Neural crest cell (in vitro differentiated cells): ENCODE results near the gene HTD2. TPM values are rescaled to one million over a fixed set of nuclear protein-coding genes. Genes with fewer than 3 reads are reported as not detected.
"Not testable (repeated sequence)": the region's sequence is repeated elsewhere in the genome, so short reads cannot be mapped to it uniquely, and the experiment has no call there.

Source experiments
- DNase-seq: peaks from one replicate; pipeline ENCODE4 v3.0.0; 2021; ENCODE audit warnings: low read depth, mixed read lengths, low spot score
- H3K27ac Mint-ChIP-seq: one replicate; pipeline ENCODE4 v1.8.0; 2021; ENCODE audit warnings: mild to moderate bottlenecking, mixed read lengths; ENCODE audit not compliant: unreplicated experiment
- H3K27me3 Mint-ChIP-seq: 2 replicates; pipeline ENCODE4 v1.8.0; 2021; ENCODE audit warnings: low read depth, mild to moderate bottlenecking, mixed read lengths
- H3K36me3 Mint-ChIP-seq: 2 replicates; pipeline ENCODE4 v1.8.0; 2021; ENCODE audit warnings: low read depth, mild to moderate bottlenecking, mixed read lengths
- H3K4me1 Mint-ChIP-seq: 2 replicates; pipeline ENCODE4 v1.8.0; 2021; ENCODE audit warnings: mixed read lengths
- H3K4me3 Mint-ChIP-seq: one replicate; pipeline ENCODE4 v1.8.0; 2021; ENCODE audit warnings: mild to moderate bottlenecking, mixed read lengths
- H3K9me3 Mint-ChIP-seq: 2 replicates; pipeline ENCODE4 v1.8.0; 2021; ENCODE audit warnings: mixed read lengths
- CTCF ChIP-seq: fragments of 200-600 bp; sonication (generic); conservative IDR thresholded peaks from 2 replicates; pipeline ENCODE4 v1.5.0; 2021; ENCODE audit warnings: antibody characterized with exemption, mild to moderate bottlenecking
- total RNA-seq: library from RNA; stranded (reverse); gene quantifications from 2 replicates; pipeline ENCODE4 v1.2.1, GENCODE V29; 2021

Gene HTD2
- total RNA-seq, 1 donor from 2014 or later: 11.3 TPM

- peaks cover 23% of the 10 kb centered on the region for H3K4me1 Mint-ChIP-seq
- no peak overlapping the region for H3K4me3 Mint-ChIP-seq
- H3K9me3 Mint-ChIP-seq: no peaks in the 10 kb centered on the region
Observed at GRCh38 chr3:58336135-58336882, 30.0 kb downstream of the HTD2 start.

GRCh38 chr3:58337190-58337589 is 30.9 kb downstream of the HTD2 start:
- H3K36me3 Mint-ChIP-seq: no peaks in the 10 kb centered on the region
- peaks cover 44% of the 10 kb centered on the region for H3K27me3 Mint-ChIP-seq
- peaks cover 23% of the 10 kb centered on the region for H3K4me1 Mint-ChIP-seq
- no peak for DNase-seq
- H3K9me3 Mint-ChIP-seq: no peaks in the 10 kb centered on the region
- no peak overlapping the region for H3K4me3 Mint-ChIP-seq
- no peak overlapping the region for H3K27ac Mint-ChIP-seq
- no peak for TF ChIP-seq CTCF

More at GRCh38 chr3:58336135-58336882, 30.0 kb downstream of the HTD2 start:
- no peak for TF ChIP-seq CTCF
- Mint-ChIP-seq H3K27ac (no peak overlapping the region), H3K27me3 (peaks cover 51% of the 10 kb centered on the region), H3K36me3 (no peaks in the 10 kb centered on the region)
- DNase-seq: no peak

- peaks cover 35% of the 10 kb centered on the region for H3K27me3 Mint-ChIP-seq
- not testable (repeated sequence) for H3K4me3 Mint-ChIP-seq, H3K36me3 Mint-ChIP-seq, DNase-seq, H3K27ac Mint-ChIP-seq, H3K9me3 Mint-ChIP-seq
- peaks cover 13% of the 10 kb centered on the region for H3K4me1 Mint-ChIP-seq
Observed at GRCh38 chr3:58339146-58339545, 32.8 kb downstream of the HTD2 start.

- Mint-ChIP-seq H3K9me3 (no peaks in the 10 kb centered on the region), H3K36me3 (no peaks in the 10 kb centered on the region), H3K27ac (no peak overlapping the region), H3K4me1 (no peaks in the 10 kb centered on the region), H3K4me3 (no peak overlapping the region), H3K27me3 (peaks cover 25% of the 10 kb centered on the region)
- DNase-seq: no peak
- no peak for TF ChIP-seq CTCF
Observed at GRCh38 chr3:58340594-58341244, 34.4 kb downstream of the HTD2 start.

- Mint-ChIP-seq H3K4me1 (no peaks in the 10 kb centered on the region), H3K9me3 (no peaks in the 10 kb centered on the region), H3K36me3 (no peaks in the 10 kb centered on the region), H3K27ac (no peak overlapping the region), H3K27me3 (peaks cover 21% of the 10 kb centered on the region), H3K4me3 (no peak overlapping the region)
- no peak for TF ChIP-seq CTCF
- no peak for DNase-seq
Observed at GRCh38 chr3:58341376-58341775, 35.1 kb downstream of the HTD2 start.

GRCh38 chr3:58342676-58343075 is 36.4 kb downstream of the HTD2 start:
- no peak for TF ChIP-seq CTCF
- Mint-ChIP-seq H3K4me3 (no peak overlapping the region), H3K27ac (peak overlapping the region; percentile 71), H3K27me3 (peaks cover 9% of the 10 kb centered on the region), H3K36me3 (no peaks in the 10 kb centered on the region), H3K4me1 (no peaks in the 10 kb centered on the region), H3K9me3 (no peaks in the 10 kb centered on the region)
- no peak for DNase-seq
